Measurements from ENCODE around the gene CNTROB.
"Not testable (repeated sequence)": the region's sequence is repeated elsewhere in the genome, so short reads cannot be mapped to it uniquely, and the experiment has no call there.

Gene CNTROB

GRCh38 chr17:7944326-7944725 lies 12.3 kb downstream of the CNTROB start:
- DNase-seq: no peak

DNA sequence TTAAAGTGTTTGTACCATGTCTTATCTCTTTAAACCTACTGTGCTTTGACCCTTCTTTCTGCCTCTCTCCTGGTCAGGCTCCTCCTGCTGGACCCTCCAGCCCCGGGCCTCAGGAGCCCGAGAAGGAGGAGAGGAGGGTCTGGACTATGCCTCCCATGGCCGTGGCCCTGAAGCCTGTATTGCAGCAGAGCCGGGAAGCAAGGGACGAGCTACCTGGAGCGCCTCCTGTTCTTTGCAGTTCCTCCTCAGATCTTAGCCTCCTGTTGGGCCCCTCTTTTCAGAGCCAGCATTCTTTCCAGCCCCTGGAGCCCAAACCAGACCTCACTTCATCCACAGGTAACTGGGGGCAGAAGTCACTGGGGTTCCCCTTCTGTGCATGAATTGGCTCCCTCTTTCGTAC lies 13.6 kb downstream of the CNTROB start:
- no peak for DNase-seq

- DNase-seq: no peak
Observed at GRCh38 chr17:7946441-7946840, 14.4 kb downstream of the CNTROB start.

DNA sequence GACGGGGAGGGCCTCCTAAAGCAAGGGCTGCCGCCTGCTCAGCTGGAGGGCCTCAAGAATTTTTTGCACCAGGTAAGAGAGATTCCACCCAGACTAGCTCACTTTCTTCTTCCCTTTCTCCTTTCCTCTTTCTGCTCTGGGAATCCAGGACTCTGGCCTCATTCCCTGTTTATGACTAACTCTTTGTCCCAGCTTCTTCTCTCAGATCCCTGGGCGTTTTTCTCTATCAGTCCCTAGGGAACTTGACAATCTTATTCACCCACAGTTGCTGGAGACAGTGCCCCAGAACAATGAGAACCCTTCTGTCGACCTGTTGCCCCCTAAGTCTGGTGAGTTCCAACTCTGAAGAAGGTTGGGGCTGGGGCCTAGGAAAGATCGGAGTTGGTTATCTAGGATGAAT lies 15.6 kb downstream of the CNTROB start:
- no peak for DNase-seq

DNA sequence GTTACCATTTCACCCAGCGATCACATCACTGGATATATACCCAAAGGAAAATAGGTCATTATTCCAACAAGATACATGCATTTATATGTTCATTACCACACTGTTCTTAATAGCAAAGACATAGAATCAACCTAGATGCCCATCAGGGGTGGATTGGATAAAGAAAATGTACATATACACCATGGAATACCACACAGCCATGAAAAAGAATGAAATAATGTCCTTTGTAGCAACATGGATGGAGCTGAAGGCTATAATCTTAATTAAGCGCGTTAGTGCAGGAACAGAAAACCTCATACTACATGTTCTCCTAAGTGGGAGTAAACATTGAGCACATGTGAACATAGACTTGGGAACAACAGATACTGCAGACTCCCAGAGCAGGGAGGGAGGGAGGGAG lies 18.6 kb downstream of the CNTROB start:
- DNase-seq: no peak

DNA sequence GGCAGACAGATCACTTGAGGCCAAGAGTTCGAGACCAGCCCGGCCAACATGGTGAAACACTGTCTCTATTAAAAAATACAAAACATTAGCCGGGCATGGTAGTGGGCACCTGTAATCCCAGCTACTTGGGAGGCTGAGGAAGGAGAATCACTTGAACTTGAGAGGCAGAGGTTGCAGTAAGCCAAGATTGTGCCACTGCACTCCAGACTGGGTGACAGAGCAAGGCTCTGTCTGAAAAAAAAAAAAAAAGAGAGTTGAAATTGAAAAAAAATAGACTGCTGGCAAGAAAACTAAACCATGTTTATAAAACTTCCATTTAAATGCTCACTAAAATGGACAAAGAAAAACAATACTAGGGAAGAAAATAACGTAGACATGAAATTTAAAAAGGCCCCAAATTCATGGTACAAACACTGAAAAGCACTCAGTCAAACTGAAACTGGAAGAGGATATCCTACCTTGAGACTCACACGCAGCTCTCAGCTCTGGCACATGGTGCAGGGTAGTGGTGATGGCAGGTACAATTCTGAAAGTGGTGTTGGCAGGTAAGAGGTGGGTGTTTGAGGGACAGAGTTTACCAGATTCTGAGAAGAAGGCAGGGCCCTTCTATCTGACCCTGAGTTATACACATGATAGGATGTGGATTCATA lies 19.3 kb downstream of the CNTROB start:
- no peak for DNase-seq

DNA sequence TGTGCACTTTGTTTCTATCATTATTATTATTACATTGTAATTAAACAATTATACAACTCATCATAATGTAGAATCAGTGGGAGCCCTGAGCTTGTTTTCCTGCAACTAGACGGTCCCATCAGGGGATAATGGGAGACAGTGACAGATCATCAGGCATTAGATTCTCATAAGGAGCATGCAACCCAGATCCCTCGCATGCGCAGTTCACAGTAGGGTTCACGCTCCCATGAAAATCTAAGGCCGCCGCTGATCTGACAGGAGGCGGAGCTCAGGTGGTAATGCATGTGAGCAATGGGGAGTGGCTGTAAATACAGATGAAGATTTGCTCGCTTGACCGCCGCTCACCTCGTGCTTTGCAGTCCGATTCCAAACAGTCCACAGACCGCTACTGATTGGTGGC lies 21.3 kb downstream of the CNTROB start:
- not testable (repeated sequence) for DNase-seq

DNA sequence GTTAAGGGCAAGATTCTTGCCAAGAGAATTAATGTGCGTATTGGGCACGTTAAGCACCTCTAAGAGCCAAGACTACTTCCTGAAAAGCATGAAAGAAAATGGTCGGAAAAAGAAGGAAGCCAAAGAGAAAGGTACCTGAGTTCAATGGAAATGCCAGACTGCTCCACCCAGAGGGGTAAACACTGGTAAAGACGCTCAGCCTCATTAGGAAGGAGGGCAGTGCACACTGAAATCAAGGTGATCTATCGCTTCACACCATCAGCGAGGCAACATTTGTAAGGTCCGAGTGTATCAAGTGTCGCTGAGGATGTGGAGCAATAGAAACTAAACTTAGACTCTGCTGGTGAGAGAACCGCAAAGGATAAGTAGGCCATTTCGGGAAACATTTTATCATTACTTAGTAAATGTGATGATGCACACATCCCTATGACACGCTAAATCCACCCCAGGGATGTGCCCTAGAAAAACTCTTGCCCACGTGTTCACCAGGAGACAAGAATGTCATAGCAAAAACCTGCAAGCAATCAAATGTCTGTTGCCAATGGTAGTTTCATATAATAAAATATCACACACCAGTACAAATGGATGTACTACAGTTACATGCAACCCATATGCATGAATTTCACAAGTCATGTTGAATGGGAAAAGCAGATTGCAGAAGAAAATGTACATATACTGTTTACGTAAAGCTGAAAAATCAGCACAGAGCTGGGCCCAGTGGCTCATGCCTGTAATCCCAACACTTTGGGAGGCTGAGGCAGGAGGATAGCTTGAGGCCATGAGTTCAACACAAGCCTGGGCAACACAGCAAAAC lies 23.6 kb downstream of the CNTROB start:
- no peak for DNase-seq

DNA sequence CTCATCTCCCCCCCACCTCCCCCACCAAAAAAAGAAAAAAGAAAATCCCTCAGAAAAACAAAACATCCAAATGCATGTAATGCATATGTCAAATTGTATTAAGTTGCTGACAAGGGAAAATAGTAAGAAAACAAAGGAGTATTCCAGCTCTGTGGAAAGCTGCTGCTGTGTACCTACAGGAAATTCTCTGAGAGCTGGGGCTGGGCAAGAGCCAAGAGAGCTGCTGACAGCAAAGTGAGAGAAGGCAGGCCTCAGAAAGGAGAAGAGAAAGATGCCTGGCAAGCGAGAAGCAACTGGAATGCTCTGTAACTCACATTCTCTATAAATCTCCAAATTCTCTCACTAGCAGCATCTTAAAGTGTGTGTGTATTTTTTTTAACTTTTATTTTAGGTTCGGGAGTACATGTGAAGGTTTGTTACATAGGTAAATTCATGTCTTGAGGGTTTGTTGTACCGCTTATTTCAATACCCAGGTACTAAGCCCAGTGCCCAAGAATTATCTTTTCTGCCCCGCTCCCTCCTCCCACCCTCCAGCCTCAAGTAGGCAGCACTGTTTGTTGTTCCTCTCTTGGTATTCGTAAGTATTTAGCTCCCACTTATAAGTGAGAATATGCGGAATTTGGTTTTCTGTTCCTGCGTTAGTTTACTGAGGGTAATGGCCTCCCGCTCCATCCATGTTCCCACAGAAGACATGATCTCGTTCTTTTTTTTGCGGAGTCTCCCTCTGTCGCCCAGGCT lies 24.4 kb downstream of the CNTROB start:
- no peak for DNase-seq

DNA sequence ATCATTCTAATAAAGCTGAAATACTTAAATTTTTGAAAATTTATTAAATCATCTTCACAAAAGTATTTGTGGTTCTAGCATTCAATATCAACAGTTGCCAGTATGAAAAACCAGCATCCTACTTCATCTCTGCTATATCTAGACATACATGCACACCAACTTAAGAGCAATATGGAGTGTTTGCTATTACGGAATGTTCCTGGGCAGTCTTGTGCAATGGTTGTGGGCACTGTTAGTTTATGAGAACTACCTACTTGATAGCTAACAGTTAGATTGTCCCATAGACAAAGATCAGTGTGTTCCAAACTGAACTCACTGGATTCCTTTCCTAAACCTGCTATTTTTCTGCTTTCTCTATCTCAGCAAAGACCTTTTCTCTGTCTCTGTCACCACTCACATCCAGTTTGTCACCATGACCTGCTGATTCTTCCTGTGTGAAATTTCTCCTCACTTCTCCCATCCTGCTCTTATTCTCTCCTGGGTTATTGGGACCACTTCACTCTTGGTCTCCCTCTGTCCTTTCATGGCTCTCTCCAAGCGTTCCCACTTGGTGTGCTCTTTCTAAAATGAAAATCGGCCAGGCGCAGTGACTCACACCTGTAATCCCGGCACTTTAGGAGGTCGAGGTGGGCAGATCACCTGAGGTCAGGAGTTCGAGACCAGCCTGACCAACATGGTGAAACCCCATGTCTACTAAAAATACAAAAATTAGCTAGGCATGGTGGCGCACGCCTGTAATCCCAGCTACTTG lies 27.7 kb downstream of the CNTROB start:
- no peak for DNase-seq

DNA sequence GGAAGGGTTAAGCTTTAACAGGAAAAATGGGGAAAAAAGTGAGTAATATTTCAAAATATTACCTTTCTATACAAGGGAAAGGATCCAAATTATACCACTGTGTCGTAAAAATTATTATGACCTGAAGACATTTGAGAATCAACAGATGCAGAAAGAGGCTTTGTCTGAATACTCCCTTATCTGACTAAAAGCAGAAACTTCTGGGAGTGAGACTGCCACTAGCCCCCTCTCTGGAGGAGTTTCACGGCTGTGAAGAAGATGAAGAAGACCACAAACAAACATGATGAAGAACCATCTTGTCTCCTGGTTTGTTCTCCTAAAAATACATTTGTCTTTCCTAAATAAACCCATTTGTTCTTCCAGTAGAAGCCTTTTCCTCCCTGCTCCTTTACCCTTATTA lies 29.4 kb downstream of the CNTROB start:
- DNase-seq: no peak

DNA sequence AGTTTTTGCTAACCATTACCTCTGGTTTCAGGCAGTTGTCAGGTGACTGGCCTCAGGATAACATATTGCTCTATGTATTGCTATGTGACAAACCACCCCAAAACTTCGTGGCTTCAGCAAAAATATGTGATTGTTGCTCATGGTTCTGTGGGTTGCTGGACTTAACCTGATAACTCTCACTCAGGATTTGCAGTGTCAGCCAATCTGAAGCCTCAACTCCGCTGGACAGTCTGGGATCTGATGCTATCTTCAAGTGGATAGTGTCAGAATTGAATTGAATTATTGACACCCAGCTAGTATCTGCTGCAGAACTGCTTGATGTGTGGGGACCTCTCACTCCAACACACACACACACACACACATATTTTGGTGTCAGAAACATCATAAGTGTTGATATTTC lies 35.7 kb downstream of the CNTROB start:
- DNase-seq: no peak

DNA sequence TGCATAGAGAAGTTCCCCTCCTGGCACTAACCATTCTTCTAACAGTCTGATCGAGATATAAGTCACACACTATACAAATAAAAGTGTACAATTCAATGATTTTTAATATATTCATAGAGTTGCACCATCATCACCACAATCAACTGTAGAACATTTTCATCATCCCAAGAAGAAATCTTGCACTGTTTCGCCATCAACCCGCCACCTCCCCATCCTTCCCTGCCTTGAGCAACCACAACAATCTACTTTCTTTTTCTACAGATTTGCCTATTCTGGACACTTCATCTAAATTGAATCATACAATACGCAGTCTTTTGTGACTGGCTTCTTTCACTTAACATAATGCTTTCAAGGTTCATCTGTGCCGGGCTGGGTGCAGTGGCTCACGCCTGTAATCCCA lies 37.4 kb downstream of the CNTROB start:
- DNase-seq: peak; percentile 11

DNA sequence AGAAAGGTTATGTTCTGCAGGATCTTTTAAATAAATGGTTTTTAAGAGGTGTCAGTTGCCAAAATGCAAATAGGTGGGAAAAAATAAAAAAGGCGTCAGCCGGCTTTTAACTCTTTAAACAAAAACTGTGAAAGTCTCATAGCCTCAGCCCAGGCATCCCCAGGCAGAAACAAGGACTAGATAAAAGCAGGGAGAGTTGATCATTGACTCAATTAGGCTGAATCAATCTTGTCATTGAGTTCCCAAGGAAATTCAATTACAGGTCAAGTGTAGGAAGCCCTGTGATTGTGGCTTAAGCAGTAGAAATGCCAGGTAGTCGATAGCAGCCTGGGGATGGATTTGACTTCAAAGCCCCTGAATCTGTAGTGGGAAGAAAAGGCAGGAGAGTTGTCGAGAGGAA lies 39.6 kb downstream of the CNTROB start:
- DNase-seq: no peak

DNA sequence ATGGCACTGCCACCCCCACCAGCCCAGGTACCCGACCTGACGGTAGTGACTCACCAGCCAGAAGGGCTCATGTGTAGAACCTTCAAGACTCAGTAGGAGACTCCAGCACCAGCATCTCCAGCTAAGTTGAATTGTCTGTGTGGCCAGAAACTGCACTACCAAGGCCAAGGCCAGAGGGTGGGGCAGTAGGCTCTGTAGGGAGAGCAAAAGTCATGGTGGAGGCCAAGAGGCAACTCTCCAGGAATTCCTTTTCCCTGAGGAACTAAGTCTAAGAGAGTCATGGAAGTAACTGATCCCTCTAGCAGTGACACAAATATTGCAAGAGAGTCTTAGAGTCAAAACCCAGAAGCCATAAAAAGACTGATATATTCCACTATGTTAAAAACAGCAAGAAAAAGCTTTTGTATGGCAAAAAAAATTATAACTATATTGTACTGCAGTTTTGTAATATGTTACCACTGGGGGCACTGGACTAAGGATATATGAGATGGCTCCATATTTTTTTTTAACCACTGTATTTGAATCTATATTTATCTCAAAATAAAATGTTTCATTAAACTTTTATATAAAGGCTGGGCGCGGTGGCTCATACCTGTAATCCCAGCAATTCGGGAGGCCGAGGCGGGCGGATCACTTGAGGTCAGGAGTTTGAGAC lies 40.3 kb downstream of the CNTROB start:
- DNase-seq: no peak

DNA sequence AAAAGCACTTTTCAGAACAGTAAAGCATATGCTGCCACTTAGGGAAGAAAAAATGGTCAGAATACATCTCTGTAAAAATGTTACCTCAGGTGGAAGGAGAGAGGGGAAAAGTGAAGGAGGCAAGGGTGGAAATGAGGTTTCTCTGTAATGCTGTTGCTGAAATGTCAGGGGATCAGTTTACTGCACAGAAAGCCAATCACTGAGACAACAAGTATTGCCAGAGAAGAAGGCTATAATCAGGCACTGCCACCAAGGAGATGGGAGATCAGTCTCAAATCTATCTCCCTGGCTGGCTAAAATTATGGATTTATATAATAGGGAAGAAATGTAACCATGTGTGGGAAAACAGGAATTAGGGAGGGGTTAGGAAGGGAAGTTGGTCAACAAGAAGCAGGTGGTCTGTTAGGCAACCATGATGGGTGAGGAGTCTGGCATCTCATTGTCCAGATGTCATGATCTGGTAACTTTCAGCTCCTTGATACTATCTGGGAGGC lies 42.7 kb downstream of the CNTROB start:
- no peak for DNase-seq

DNA sequence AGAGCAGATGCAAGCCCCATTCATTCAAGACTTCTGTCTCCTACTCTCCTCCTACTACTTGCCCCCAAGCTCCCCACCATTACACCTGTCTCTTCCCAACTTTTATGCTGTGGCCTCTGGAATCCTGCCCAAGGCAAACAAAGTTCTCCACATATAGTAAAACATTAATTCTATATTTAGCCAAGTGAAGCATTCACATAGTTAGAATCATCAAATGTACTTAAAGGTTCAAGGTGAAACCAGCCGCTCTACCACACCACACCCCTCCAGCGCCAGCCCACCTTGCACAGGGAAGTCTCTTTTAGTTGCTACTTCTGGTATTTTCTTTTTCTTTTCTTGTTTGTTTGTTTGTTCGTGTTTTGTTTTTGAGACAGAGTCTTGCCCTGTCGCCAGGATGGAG lies 45.0 kb downstream of the CNTROB start:
- no peak for DNase-seq

DNA sequence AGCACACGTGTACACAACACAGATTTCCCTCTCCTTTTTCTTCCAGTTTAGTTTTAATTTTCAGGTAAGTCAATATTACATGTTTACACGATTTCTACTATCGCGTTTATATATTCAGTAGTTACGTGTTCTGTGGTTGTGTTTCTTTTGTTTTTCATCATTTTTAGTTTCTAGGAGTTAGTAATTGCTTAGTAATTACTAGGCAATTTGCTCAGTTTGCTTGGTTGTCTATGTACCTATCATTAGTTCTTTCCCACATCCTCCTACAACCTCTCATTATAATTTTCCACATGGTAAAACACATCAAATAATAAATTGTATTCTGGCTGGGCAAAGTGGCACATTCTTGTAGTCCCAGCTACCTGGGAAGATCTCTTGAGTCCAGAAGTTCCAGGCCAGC lies 45.8 kb downstream of the CNTROB start:
- DNase-seq: no peak

GRCh38 chr17:7982173-7982572 lies 50.2 kb downstream of the CNTROB start:
- no peak for DNase-seq

- no peak for DNase-seq
Observed at GRCh38 chr17:7982666-7983065, 50.7 kb downstream of the CNTROB start.

- no peak for DNase-seq
Observed at GRCh38 chr17:7984904-7985303, 52.9 kb downstream of the CNTROB start.

DNA sequence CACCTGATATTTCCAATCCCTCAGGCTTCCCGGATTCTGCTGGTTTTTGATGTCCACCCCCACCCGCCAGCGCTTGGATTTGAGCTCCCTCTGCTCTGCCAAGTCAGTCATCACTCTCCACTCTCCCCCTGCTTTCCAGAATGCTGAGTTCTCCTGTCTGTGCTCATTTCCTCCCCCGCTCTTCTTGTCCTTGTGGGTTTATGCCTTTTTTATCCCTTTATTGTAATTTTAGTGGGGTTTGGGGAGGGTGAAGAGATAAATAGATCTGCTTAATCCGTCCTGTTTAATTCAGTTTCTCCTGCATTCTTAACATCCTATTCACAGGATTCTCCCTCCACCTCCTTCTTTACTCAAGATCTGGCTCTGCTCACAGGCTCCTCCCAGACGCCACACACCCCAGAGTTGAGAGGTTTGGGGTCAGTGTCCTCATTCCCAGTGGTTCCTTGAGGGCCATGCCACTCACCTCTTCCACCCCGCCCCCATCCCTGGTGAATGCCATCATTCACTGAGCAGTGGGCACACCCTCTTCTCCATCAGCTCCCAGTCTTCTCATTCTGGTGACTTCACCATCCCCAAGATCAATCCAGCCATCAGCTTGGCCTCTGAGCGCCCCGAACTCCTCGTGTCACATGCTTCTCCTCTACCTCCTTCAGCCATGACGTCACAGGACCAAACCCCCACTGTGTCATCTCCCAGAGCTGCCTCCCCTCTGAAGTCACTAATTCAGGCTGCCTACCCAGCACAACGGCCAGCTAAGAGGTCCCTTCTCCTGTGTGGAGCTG lies 55.3 kb downstream of the CNTROB start:
- DNase-seq: no peak

All from CD4-positive, alpha-beta T cell treated with Interferon gamma for 1 hour (primary cell).